Neutrophil (primary cell): ENCODE results near the gene MRPL58.
"Not testable (repeated sequence)": the region's sequence is repeated elsewhere in the genome, so short reads cannot be mapped to it uniquely, and the experiment has no call there.

Experiments
- H3K27ac ChIP-seq: fragments of 200-600 bp; sonication (generic); 2 replicates; pipeline ENCODE4 v1.5.1; 2016; ENCODE audit warnings: mild to moderate bottlenecking, moderate library complexity
- H3K27me3 ChIP-seq: fragments of 200-600 bp; sonication (generic); 2 replicates; pipeline ENCODE4 v1.6.0; 2016; ENCODE audit warnings: mild to moderate bottlenecking
- H3K36me3 ChIP-seq: fragments of 200-600 bp; sonication (generic); 2 replicates; pipeline ENCODE4 v1.5.1; 2017
- H3K4me1 ChIP-seq, 2 experiments: fragments of 200-600 bp in 1 of 2; sonication (generic) in 1 of 2; 1 replicate in 1 of 2; 2 replicates in 1 of 2; pipeline versions ENCODE4 v1.5.1 to v1.6.1; 2013 to 2016; ENCODE audit warnings: low read depth in 1 of 2, low read length in 1 of 2, mild to moderate bottlenecking in 1 of 2, moderate library complexity in 1 of 2; ENCODE audit not compliant: control insufficient read depth in 1 of 2, insufficient read depth in 1 of 2
- H3K4me3 ChIP-seq, 2 experiments: fragments of 200-600 bp in 1 of 2; sonication (generic) in 1 of 2; 1 replicate in 1 of 2; 2 replicates in 1 of 2; pipeline ENCODE4 v1.5.1; 2013 to 2016; ENCODE audit warnings: low read depth in 1 of 2, low read length in 1 of 2, mild to moderate bottlenecking in 1 of 2, moderate library complexity in 1 of 2
- H3K9me3 ChIP-seq: fragments of 200-600 bp; sonication (generic); 2 replicates; pipeline ENCODE4 v1.5.1; 2016
- TF ChIP-seq, protein P1 (sequence below): fragments of 200-600 bp; sonication (generic); IDR thresholded peaks from 2 replicates; pipeline ENCODE4 v1.5.1; 2016; ENCODE audit warnings: antibody characterized with exemption

MRPL58 gene

DNA sequence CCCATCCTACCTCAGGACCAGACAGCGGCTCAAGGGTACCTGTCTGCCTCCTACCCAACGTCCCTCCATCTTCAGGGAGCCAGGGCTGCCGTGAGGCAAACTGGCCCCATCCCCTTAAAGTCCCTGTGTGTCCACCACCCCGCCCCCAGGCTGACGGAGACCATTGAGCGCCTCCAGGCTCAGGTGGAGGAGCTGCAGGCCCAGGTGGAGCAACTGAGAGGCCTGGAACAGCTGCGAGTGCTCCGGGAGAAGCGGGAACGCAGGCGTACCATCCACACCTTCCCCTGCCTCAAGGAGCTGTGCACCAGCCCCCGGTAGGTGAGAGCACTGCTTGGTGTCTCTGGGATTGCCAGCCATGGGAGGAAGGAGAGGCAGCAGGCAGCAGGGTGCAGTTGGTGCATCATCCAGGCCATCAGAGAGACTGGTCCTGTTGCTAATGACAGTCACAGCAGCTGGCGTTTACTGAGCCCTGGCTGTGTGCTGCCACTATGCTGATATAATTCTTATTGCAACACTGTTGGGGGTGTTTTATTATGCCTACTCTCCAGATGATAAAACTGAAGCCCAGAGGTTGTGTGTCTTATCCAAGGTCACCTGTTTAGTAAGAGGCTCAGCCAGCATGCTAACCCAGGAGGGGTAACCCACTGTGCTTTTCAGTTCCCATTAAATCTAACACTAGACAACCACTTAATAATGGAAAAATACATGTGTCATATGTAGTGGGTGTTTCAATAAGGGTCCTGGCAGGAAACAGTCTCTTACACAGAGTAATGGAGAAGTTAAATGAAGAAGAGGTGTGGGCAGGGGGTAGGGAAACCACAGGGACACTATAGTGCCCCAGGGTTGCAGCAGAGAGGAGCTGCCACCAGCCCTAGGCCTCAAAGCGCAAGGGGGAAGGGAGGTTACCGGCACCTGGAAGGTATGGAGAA lies 10.3 kb upstream of the MRPL58 start:
- Histone ChIP-seq H3K4me3 (no peak overlapping the region), H3K27me3 (no peaks in the 10 kb centered on the region), H3K27ac (no peak overlapping the region), H3K9me3 (no peaks in the 10 kb centered on the region), H3K4me1 (peaks cover 7 to 11% of the 10 kb centered on the region in 2 experiments), H3K36me3 (no peaks in the 10 kb centered on the region)
- TF ChIP-seq, protein P1, sequence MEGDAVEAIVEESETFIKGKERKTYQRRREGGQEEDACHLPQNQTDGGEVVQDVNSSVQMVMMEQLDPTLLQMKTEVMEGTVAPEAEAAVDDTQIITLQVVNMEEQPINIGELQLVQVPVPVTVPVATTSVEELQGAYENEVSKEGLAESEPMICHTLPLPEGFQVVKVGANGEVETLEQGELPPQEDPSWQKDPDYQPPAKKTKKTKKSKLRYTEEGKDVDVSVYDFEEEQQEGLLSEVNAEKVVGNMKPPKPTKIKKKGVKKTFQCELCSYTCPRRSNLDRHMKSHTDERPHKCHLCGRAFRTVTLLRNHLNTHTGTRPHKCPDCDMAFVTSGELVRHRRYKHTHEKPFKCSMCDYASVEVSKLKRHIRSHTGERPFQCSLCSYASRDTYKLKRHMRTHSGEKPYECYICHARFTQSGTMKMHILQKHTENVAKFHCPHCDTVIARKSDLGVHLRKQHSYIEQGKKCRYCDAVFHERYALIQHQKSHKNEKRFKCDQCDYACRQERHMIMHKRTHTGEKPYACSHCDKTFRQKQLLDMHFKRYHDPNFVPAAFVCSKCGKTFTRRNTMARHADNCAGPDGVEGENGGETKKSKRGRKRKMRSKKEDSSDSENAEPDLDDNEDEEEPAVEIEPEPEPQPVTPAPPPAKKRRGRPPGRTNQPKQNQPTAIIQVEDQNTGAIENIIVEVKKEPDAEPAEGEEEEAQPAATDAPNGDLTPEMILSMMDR, result no peak

DNA sequence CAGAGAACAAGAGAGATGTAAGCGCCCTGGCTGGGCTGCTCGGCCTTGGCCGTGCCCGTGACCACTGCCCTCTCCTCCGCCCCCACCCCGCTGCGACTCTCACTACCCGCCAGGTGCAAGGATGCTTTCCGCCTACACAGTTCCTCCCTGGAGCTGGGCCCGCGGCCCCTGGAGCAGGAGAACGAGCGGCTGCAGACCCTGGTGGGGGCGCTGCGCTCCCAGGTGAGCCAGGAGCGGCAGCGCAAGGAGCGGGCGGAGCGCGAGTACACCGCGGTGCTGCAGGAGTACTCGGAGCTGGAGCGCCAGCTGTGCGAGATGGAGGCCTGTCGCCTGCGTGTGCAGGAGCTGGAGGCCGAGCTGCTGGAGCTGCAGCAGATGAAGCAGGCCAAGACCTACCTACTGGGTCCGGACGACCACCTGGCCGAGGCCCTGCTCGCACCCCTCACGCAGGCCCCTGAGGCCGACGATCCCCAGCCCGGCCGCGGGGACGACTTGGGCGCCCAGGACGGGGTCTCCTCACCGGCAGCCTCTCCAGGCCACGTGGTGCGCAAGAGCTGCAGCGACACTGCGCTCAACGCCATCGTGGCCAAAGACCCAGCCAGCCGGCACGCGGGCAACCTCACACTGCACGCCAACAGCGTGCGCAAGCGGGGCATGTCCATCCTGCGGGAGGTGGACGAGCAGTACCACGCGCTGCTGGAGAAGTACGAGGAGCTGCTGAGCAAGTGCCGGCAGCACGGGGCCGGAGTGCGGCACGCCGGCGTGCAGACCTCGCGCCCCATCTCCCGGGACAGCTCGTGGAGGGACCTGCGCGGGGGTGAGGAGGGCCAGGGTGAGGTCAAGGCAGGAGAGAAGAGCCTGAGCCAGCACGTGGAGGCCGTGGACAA lies 9.2 kb upstream of the MRPL58 start:
- H3K9me3 ChIP-seq, result no peaks in the 10 kb centered on the region
- TF ChIP-seq, protein P1, result no peak
- H3K27me3 ChIP-seq, result no peaks in the 10 kb centered on the region
- H3K4me3 ChIP-seq, result no peak overlapping the region
- H3K4me1 ChIP-seq, result peaks cover 7 to 11% of the 10 kb centered on the region in 2 experiments
- H3K27ac ChIP-seq, result no peak overlapping the region
- no peaks in the 10 kb centered on the region for H3K36me3 ChIP-seq

DNA sequence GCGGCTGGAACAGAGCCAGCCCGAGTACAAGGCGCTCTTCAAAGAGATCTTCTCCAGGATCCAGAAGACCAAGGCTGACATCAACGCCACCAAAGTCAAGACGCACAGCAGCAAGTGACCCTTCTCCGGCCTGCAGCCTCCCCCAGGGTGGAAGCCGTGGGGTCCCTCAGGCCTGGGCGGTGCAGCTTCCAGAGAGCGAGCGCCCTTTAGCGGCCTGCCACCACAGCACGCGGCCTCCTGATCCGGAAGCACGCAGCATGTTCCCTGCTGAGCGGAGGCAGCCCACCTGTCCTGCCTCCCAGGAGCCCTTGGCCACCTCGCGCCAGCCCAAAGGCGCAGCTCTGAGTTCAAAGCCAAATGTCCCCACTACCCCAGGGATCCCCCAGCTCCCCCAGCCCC lies 8.5 kb upstream of the MRPL58 start:
- Histone ChIP-seq H3K27ac (no peak overlapping the region), H3K9me3 (no peaks in the 10 kb centered on the region), H3K27me3 (no peaks in the 10 kb centered on the region), H3K36me3 (no peaks in the 10 kb centered on the region), H3K4me1 (peaks cover 7 to 11% of the 10 kb centered on the region in 2 experiments), H3K4me3 (no peak overlapping the region)
- TF ChIP-seq, protein P1, result no peak

DNA sequence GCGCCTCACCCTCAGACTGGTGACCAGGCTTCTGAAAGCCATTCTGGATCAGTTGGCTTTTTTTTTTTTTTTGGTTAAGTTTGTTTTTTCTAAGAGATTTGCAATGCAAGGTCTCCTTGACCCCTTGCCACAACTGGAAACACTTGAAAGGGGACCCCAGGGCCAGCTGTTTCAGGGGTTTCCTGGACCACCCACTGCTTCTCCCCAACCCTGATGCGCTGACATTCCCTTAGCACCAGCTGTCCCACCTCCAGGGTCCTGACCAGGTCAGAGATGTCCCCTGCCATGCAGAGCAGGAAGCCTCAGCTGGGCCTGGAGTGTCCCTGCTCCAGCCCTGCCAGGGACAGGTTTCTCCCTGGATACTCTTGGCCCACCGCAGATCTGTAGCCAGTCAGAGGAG lies 8.1 kb upstream of the MRPL58 start:
- Histone ChIP-seq H3K36me3 (no peaks in the 10 kb centered on the region), H3K27ac (no peak overlapping the region), H3K27me3 (no peaks in the 10 kb centered on the region), H3K9me3 (no peaks in the 10 kb centered on the region), H3K4me3 (no peak overlapping the region), H3K4me1 (peaks cover 7 to 11% of the 10 kb centered on the region in 2 experiments)
- TF ChIP-seq, protein P1, result no peak

DNA sequence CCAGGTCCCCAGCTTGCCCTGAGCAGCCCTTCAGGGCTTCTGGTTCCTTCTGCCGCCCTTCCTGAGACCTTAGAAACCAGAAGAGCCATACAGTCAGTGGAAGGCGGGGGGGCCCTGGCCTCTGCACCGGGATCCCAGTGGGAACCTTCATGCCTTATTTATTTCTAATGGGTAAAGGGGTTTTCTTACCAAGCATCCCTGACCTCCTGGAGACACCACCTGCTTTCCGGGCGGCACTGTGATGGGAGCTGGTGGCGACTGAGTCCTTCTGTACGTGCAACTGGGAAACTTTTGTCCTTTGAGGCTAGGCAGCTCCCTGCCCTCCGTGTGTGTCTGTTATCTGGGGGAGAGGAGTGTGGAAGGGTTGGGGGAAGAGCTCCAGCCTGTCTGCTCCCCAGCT lies 7.2 kb upstream of the MRPL58 start:
- H3K27ac ChIP-seq, result no peak overlapping the region
- H3K4me3 ChIP-seq, result no peak overlapping the region
- H3K4me1 ChIP-seq, result peaks cover 7 to 11% of the 10 kb centered on the region in 2 experiments
- no peaks in the 10 kb centered on the region for H3K27me3 ChIP-seq
- H3K36me3 ChIP-seq, result no peaks in the 10 kb centered on the region
- TF ChIP-seq, protein P1, result no peak
- H3K9me3 ChIP-seq, result no peaks in the 10 kb centered on the region

DNA sequence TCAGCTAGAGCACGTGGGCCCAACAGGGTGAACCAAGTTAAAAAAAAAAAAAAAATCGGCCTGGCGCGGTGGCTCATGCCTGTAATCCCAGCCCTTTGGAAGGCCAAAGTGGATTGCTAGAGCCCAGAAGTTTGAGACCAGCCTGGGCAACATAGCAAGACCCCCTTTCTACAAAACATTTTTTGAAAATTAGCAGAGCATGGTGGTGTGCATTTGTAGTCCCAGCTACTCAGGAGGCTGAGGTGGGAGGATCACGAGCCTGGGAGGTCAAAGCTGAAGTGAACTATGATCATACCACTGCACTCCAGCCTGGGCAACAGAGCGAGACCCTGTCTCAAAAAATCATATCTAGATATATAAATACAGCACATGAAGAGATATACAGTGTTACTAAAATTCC lies 6.4 kb upstream of the MRPL58 start:
- H3K27ac ChIP-seq, H3K36me3 ChIP-seq, H3K9me3 ChIP-seq, H3K27me3 ChIP-seq, H3K4me3 ChIP-seq: not testable (repeated sequence)
- peaks cover 7 to 11% of the 10 kb centered on the region in 2 experiments for H3K4me1 ChIP-seq
